Fibroblast of pulmonary artery (primary cell): ENCODE data around the gene CHD6.

Source experiments
- DNase-seq: peaks from one replicate; pipeline ENCODE4 v3.0.0-alpha.2; 2010; ENCODE audit warnings: low read depth
- H3K4me3 ChIP-seq: replicated peaks from 2 replicates; pipeline ENCODE4 v1.5.1; 2011; ENCODE audit warnings: low read depth, mild to moderate bottlenecking, control low read depth, low read length, moderate library complexity
- TF ChIP-seq, protein P1 (sequence below): IDR thresholded peaks from 2 replicates; pipeline ENCODE4 v1.5.1; 2011; ENCODE audit warnings: mild to moderate bottlenecking, control low read depth, low read length, inconsistent platforms; ENCODE audit errors: missing control alignments

The CHD6 gene

DNA sequence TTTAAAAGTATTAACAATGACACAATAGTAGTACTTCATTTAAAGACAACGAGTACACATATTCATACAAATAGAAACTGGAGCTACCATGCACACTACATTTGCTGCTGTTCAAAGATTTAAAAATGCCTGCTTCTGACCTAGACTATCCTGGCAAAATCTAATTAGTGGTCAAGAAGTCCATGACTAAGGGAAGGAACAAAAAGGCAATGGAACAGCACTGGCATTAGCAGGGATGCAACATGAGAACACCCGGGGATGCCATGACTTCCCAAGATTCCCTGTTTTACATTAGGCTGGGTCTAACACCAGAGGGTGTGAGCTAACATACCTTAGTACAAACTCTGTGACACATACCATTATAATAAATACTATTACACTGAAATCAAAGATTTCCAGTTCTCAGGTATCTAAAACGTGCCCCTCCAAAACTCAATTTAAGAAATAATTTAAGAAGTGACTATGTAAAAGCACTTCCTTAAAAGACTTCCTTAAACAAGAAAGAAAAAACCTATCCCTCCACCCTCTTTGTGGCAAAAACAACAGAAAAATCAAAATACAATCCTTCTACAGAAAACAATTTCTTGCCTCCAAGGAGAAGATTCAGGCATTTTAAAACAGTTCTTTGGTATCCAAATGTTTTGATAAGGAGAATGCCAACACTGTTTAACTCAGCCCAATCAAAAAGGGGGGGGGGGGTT, 25.5 kb downstream of the CHD6 start:
- DNase-seq, result no peak
- H3K4me3 ChIP-seq, result no peak overlapping the region
- TF ChIP-seq, protein P1, sequence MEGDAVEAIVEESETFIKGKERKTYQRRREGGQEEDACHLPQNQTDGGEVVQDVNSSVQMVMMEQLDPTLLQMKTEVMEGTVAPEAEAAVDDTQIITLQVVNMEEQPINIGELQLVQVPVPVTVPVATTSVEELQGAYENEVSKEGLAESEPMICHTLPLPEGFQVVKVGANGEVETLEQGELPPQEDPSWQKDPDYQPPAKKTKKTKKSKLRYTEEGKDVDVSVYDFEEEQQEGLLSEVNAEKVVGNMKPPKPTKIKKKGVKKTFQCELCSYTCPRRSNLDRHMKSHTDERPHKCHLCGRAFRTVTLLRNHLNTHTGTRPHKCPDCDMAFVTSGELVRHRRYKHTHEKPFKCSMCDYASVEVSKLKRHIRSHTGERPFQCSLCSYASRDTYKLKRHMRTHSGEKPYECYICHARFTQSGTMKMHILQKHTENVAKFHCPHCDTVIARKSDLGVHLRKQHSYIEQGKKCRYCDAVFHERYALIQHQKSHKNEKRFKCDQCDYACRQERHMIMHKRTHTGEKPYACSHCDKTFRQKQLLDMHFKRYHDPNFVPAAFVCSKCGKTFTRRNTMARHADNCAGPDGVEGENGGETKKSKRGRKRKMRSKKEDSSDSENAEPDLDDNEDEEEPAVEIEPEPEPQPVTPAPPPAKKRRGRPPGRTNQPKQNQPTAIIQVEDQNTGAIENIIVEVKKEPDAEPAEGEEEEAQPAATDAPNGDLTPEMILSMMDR, result no peak

DNA sequence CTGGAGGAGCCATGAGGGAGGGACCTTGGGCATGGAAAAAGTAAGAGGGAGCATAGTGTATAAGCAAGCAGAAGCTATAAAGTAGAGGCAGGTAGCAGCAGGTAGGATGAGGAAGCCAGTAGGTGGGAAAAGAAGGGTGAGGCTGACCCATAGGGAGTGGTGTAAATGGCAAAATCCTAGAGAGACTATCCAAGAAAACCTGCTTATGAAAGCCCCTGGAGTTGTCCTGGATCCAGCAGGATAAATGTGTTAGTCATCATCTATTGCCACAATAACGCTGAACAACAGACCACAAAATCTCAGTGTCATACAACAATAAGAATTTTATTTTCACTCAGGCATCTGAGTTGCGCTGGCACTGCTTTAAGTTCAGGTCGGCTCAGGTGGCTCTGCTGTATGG, 30.2 kb downstream of the CHD6 start:
- no peak overlapping the region for H3K4me3 ChIP-seq
- DNase-seq, result peak; percentile 76
- TF ChIP-seq, protein P1, result no peak

- no peak overlapping the region for H3K4me3 ChIP-seq
- TF ChIP-seq, protein P1, result no peak
- DNase-seq, result peak; percentile 6
These were observed 30.7 kb downstream of the CHD6 start for GRCh38 chr20:41587523-41587922.

- no peak overlapping the region for H3K4me3 ChIP-seq
- DNase-seq, result no peak
- TF ChIP-seq, protein P1, result no peak
These were observed 31.4 kb downstream of the CHD6 start for GRCh38 chr20:41586772-41587171.

DNA sequence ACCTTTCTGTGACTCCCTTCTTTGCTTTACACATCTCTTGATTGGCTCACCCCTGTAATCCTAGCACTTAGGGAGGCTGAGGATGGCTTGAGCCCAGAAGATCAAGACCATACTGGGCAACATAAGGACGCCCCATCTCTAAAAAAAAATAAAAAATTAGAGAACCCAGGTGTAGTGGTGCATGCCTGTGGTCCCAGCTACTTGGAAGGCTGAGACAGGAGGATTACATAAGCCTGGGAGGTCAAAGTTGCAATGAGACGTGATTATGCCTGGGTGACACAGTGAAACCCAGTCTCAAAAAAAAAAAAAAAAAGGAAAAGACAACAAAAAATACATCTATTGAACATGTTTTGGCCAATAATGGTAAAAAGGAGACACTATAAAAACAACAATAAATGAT, 37.8 kb downstream of the CHD6 start:
- TF ChIP-seq, protein P1, result no peak
- no peak overlapping the region for H3K4me3 ChIP-seq
- DNase-seq, result no peak

DNA sequence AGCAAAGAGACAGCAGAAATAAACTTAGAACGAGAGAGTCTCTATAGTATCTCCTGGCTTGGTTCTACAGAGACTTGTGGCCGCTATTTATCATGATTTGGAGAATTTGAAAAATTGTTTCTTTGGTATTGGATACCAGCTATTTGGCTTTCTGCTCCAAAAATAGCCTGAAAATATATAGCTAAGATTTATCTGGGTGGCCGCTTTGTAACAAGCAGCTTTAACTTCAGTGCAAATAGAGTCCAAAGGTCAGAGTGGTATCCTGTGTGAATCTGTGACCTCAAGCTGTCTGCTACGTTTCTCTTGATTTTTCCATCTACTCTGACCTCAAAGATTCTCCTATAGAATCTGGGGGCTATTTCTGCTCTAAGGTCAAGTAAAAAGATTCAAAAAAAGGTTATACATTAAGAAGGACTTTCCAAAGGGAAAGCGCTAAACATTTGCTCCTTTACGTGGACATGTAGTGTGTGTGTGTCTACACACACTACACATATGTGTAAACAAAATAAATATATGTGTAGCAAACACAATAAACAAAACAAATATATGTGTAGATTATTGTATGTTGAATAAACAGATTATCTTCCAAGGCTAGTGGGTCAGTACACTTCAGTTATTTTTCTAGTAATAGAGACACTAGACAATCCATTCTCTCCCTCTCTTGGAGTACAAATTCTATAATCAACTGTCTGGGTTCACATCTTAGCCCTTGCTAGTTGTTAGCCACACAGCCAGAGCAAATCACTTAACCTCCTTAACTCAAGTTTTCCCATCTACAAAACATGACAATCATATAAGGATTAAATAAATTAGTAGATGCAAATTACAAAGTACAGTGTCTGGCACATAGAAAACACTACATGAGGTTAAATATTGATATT, 40.8 kb downstream of the CHD6 start:
- TF ChIP-seq, protein P1, result no peak
- DNase-seq, result no peak
- H3K4me3 ChIP-seq, result no peak overlapping the region
